Measurements from ENCODE around the gene DYNLT4. TPM values are rescaled to one million over a fixed set of nuclear protein-coding genes. Genes with fewer than 3 reads are reported as not detected.

Gene DYNLT4
- total and polyA plus RNA-seq, 2 of the 8 experiments (the other 6 are each of a cell fraction or from before 2014, with no cell fraction given): 0.29 TPM; not detected in 1

- Histone ChIP-seq H3K4ac (replicated peaks; ENCODE audit: insufficient read length, low read depth, low read length) (no peak overlapping the region), H3K4me1 (replicated peaks in 1 of 4; ENCODE audit: control insufficient read depth in 3 of 4, insufficient read depth in 4 of 4, low read length in 3 of 4) (peaks cover 0 to 4% (median 1%) of the 10 kb centered on the region in 4 experiments; a peak in 4 of 7 replicates), H4K8ac (ENCODE audit: extremely low read depth, insufficient read depth, low read length) (no peak overlapping the region), H3K56ac (replicated peaks; ENCODE audit: insufficient read length, low read depth, low read length) (no peak overlapping the region), H3K36me3 (ENCODE audit: control insufficient read depth in 2 of 4, insufficient read depth in 4 of 4, low read length in 3 of 4) (no peaks in the 10 kb centered on the region), H3K79me1 (ENCODE audit: low read depth, low read length) (no peaks in the 10 kb centered on the region), H2BK12ac (ENCODE audit: low read depth, low read length) (no peak overlapping the region), H3K4me2 (ENCODE audit: insufficient read depth in 1 of 2, low read depth in 2 of 2, low read length in 2 of 2) (no peak overlapping the region), H2BK5ac (ENCODE audit: low read depth, low read length) (no peak overlapping the region), H3K23ac (ENCODE audit: insufficient read length) (no peak overlapping the region), H2AFZ (ENCODE audit: low read length) (no peak overlapping the region), H3K79me2 (ENCODE audit: control insufficient read depth in 1 of 2, insufficient read depth in 2 of 2, low read length in 2 of 2) (no peaks in the 10 kb centered on the region), H2BK15ac (ENCODE audit: low read length) (no peak overlapping the region), H3K23me2 (ENCODE audit: low read depth, low read length) (no peaks in the 10 kb centered on the region), H3K4me3 (ENCODE audit: extremely low read depth in 1 of 4, insufficient read depth in 2 of 4, low read depth in 3 of 4, low read length in 4 of 4) (no peak overlapping the region), H3K9ac (replicated peaks in 1 of 4; ENCODE audit: extremely low read depth in 1 of 4, low read depth in 3 of 4, low read length in 3 of 4) (no peak overlapping the region), H2AK5ac (ENCODE audit: low read depth, low read length) (no peak overlapping the region), H4K5ac (ENCODE audit: insufficient read length, low read depth, low read length) (no peak overlapping the region), H4K20me1 (replicated peaks in 1 of 2; ENCODE audit: control insufficient read depth in 1 of 2, insufficient read depth in 2 of 2, low read length in 2 of 2) (no peaks in the 10 kb centered on the region), H2BK20ac (ENCODE audit: low read length) (no peak overlapping the region), H3K27ac (ENCODE audit: low read depth, low read length) (no peak overlapping the region), H3K9me3 (ENCODE audit: insufficient read depth in 2 of 2, low read depth in 1 of 2, low read length in 1 of 2) (no peaks in the 10 kb centered on the region), H3K18ac (ENCODE audit: extremely low read depth, low read length) (no peak overlapping the region), H3K27me3 (replicated peaks in 1 of 4; ENCODE audit: control insufficient read depth in 3 of 4, extremely low read depth in 1 of 4, insufficient read depth in 3 of 4, low read length in 3 of 4) (no peaks in the 10 kb centered on the region), H4K91ac (replicated peaks; ENCODE audit: insufficient read length, low read length) (no peak overlapping the region), H3K14ac (ENCODE audit: insufficient read length) (no peak overlapping the region), H2BK120ac (replicated peaks; ENCODE audit: low read depth, low read length) (no peak overlapping the region)
- CTCF ChIA-PET (ENCODE audit: partially characterized antibody): interaction anchor here (0.6 to 3.1 kb wide), 14 partner anchors 8 to 466 kb away, joined by 3 to 25 read pairs (median 4); partner anchors contain the start of genes HECTD3, PTCH2 and UROD
- DNase-seq (ENCODE audit: low read depth in 1 of 2, low spot score in 2 of 2) (no peak), FAIRE-seq (no peak)
- 90% methylated on average over 7 of the region's 7 CpGs; no CpG with 5 or more reads in 1 of the 2 experiments for WGBS, 2 experiments (ENCODE audit: extremely low coverage in 1 of 2, insufficient coverage in 1 of 2, insufficient read length in 1 of 2, insufficient replicate concordance in 2 of 2, low coverage in 1 of 2, low lambda C conversion rate in 2 of 2, missing lambda C conversion rate in 1 of 2)
- POLR2A ChIA-PET (ENCODE audit: partially characterized antibody): interaction anchor here (0.6 to 1.0 kb wide), 4 partner anchors 9 to 59 kb away, joined by 3 to 4 read pairs (median 3); partner anchors contain the start of genes PTCH2 and RPS8
- no peak for TF ChIP-seq ASH2L (IDR thresholded peaks at IDR 0.05; ENCODE audit: low read length)
- TF ChIP-seq CEBPB (IDR thresholded peaks at IDR 0.05; ENCODE audit: low read depth, low read length): no peak
- no peak for TF ChIP-seq FOSL1 (IDR thresholded peaks at IDR 0.05; ENCODE audit: insufficient read depth, low read depth, low read length)
- no peak for TF ChIP-seq JUN (IDR thresholded peaks at IDR 0.05; ENCODE audit: low read depth, low read length)
- TF ChIP-seq YY1 (IDR thresholded peaks at IDR 0.05; ENCODE audit: low read depth, low read length): no peak
- TF ChIP-seq KDM1A (IDR thresholded peaks at IDR 0.05; ENCODE audit: borderline replicate concordance, low read length): no peak
Measured at GRCh38 chr1:44834328-44834727, 27.2 kb upstream of the DYNLT4 start.
